Renal pelvis (tissue), 4 donors: ENCODE results near the gene ACSM2B. TPM values are rescaled to one million over a fixed set of nuclear protein-coding genes. Genes with fewer than 3 reads are reported as not detected.
"Not testable (repeated sequence)": the region's sequence is repeated elsewhere in the genome, so short reads cannot be mapped to it uniquely, and the experiment has no call there.

Source experiments
- DNase-seq: peaks from one replicate; pipeline ENCODE4 v3.0.0-alpha.2; 2013
- polyA plus RNA-seq, 3 donors: library from polyadenylated mRNA; unstranded; fragments of 120-200 nt; gene quantifications; one replicate each; pipeline ENCODE4 v1.2.1, GENCODE V29; 2013; ENCODE audit not compliant: insufficient read length in 3 of 3

Gene ACSM2B
- polyA plus RNA-seq, 3 donors: 62.8 to 79.7 (median 70.7) TPM

DNA sequence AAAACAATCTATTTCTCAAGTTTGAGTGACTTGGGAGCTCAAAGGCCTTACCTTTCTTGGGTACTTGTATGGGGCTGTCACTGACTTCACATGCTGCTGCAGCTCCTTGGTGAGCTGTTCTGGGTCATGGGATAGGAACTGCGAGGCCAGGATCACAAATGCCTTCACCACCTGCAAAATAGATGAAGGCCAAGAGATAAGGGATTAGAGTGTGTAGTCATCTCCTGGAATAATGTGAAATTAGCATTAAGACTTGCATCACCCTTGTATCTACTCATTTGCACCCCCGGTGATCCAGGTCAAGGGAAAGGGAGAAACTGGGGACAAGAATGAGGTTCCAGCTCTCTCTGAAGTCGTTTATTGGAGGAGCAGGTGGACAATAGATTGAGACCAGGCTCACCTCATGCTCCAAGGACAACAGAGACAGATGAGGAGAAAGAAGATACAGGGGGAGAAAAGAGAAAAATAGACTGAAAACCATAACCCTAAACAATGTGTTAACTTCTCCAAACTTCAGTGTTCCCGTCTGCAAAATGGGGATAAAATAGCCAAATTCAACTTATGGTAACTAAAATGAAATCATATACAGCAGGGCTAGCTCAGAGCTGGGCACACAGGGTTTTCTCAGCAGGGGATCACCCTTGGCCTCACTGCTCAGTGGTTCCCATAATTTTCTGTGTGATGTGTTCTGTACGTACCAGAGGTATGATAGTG is 35.4 kb downstream of the ACSM2B start:
- not testable (repeated sequence) for DNase-seq

DNA sequence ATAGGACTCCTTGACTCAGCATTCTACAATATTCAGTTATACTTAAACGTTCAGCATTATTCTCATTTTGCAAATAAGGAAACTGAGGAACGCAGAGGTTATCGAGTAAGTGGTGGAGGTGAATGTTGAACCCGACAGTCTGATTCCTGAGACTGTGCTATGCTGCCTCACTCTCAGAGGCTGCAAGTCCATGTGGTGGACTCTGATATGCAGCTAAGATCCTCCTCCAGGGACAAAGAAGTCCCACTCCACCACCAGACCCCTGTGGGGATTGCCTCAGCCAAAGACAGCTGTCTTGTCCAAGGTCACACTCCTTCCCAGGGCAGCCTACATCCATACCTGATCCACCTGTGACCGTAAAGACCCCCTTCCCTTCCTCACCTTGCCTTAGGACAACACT is 37.5 kb downstream of the ACSM2B start:
- DNase-seq: no peak

DNA sequence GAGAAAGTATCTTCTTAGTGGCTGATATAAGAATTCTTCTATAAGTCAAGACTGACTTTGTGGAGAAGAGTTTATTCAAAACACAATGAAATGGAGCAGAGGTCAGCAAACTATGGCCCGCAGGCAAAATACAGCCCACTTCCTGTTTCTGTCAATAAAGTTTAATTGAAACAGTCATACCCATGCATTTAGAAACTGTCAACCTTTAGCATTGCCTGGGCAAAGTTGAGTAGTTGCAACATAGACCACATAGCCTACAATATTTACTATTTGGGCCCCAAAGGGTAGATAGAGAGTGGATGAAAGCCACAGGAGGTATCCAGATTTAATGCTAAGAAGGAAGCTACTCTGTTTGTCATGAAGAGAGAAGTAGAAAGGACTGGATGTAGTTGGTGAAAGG is 38.0 kb downstream of the ACSM2B start:
- DNase-seq: no peak

DNA sequence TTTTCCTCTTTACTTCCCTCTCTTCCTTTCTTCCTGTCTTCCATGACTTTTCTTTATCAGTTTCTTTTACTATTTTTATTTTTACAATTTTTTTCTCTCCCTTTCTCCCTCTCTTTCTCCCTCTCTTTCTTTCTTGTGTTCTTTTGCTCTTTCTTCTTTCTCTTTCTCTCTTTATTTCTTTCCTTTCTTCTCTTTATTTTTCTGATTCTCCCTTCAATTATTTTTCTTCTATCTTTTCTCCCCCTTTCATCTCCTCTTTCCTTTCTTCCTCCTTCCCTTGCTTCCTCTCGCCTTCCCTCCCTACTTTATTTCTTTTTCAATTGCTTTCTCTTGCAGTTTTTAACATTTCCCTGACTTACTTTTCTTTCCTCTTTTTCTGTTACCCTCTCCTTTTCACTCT is 39.5 kb downstream of the ACSM2B start:
- not testable (repeated sequence) for DNase-seq

DNA sequence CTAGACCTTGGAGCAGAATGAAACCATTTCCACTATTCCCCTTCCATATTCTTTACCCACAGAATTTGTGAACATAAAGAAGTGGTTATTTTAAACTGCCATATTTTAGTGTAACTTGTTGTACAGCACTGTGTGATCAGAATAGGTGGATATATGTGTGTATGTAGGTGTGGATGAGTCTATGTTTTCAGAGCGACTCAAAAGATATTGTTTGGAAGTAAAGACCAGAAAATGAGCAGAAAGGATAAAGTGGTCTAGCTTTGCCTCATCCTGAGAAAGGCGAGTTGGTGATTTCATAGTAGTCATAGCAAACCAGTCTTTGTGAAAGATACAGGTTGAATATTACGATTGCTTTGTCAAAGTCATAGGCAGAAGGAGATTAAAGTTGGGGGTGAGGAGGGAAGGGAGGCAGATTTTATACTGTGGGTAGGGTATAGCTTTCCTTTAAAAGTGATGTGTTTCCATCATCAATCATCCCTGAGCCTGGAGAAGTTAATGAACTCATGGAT is 43.8 kb downstream of the ACSM2B start:
- DNase-seq: not testable (repeated sequence)

DNA sequence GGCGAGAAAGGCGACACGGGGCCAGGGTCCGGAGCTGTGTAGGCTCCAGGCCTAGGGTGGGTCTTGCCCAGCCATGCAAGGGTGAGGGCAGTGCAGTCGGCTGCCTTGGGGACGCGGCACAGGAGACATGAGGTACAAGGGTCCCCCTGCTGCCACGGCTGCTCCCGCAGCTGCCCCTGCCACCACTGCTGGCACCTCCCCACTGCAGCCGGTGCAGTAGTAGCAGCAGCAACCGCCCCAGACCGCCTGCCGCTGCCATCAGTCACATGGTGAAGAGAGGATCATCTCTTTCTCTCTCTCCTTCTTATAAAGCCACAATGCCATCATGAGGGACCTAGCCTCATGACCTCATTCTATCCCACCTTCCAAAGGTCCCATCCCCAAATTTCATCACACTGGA is 44.4 kb downstream of the ACSM2B start:
- DNase-seq: not testable (repeated sequence)

DNA sequence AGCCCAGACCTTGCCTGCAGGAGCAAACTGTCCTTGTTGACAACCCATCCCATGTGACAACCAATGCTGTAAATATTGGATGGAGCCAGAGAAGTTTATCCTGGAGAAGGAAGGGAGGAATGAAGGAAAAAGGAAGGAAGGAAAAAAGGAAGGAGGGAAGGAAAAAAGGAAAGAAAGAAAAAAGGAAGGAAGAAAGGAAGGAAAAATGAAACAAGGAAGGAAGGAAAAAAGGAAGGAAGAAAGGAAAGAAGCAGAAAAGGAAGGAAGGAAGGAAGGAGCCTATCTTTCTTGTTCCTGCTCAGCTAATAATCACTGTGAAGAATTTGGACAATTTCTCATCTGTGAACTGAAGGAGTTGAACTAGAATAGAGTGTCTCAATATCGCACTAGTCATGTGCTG is 56.1 kb downstream of the ACSM2B start:
- DNase-seq: no peak

DNA sequence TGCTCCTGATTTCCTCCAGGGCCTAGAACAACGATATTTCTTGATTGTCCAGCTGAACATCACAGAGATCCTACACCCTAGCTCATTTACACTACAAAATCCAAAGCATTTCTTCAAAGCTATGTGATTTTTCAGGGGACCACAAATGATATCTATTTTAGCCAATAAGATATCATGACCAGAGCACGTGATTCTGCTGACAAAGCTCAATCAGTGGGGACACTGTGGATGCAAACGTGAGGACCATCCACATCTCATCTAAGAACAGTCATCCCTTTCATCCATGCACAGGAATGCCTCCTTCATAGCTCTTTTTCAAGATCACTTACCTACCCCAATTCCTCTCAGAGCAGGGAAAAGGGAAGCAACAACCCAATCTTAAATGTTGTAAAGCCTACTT is 56.9 kb downstream of the ACSM2B start:
- DNase-seq: no peak

DNA sequence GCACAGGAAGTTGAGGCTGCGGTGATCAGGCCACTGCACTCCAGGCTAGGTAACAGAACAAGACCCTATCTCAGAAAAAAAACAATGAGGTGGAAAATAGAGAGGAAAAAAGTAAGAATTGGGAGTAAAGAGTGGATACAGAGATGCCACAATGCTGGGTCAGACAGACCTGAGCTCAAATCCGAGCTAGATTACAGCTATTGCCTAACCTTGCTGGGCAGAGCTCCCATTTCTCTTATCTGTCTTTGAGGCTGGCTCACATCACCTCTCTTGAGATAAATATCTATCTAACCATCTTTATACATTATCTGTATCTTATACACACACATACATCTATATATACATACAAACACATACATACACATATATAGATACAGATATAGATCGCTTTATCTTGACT is 59.0 kb downstream of the ACSM2B start:
- no peak for DNase-seq

DNA sequence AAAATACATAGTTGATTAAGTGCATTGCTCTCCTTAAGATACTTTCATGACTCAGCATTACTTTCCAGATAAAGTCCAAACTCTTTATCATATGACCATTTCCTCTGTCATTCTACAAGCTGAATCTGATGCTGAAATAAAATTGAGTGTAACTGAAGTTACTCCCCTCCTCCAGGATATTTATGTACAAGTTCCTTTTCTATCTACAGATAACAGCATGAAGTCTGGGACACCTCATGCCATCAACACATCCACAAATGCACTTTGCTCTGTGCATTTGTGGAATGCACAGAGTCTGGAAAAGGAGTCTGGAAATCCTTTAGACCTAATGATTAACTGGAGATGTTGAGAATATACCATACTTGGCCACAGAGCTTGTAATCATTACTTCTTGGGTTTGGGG is 60.5 kb downstream of the ACSM2B start:
- DNase-seq: no peak

DNA sequence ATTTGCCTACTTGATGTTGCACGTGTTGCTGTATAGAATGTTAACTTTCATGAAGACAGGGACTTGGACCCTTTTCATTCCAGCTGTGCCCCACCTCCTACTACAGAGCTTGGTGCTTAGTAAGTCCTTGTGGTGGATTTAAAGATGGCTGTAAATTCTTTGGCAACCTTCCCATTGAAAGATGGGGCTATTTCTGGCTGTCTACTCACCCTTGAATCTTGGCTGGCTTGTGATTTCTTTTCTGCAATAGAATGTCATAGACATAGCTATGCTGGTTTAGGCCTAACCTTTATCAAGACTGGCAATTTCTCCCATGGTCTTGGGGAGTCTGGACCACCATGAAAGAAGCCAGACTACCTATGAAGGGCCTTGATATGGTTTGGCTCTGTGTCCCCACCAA is 65.8 kb downstream of the ACSM2B start:
- DNase-seq: no peak

DNA sequence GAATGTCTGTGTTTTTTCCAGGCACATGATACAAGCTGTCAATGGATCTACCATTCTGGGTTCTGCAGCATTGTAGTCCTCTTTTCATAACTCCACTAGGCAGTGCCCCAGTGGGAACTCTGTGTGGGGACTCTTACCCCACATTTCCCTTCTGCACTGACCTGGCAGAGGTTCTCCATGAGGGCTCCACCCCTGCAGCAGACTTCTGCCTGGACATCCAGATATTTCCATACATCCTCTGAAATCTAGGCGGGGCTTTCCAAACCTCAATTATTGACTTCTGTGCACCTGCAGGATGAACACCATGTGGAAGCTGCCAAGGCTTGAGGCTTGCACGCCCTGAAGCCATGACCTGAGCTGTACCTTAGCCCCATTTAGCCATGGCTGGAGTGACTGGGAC is 68.9 kb downstream of the ACSM2B start:
- DNase-seq: no peak

DNA sequence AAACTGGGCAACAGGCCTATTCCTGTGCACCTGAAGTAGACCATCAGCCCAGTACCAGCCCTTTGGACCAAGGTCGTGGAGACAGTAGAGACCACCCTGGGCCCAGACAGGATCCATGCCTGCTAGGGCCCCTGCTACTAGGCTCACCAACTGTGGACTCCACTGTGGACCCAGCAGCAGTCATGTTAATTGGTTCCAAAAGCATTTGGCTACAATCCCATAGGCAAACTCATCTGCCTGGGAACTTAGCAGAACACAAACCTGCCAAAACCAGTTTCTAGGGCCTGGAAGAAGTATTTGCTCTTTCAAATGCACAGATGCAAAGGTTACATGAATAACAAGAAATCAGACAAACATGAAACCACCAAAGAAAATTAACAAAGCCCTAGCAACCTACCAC is 71.7 kb downstream of the ACSM2B start:
- DNase-seq: no peak

DNA sequence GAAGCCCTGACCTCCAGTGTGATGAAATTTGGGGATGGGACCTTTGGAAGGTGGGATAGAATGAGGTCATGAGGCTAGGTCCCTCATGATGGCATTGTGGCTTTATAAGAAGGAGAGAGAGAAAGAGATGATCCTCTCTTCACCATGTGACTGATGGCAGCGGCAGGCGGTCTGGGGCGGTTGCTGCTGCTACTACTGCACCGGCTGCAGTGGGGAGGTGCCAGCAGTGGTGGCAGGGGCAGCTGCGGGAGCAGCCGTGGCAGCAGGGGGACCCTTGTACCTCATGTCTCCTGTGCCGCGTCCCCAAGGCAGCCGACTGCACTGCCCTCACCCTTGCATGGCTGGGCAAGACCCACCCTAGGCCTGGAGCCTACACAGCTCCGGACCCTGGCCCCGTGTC is 84.7 kb downstream of the ACSM2B start:
- DNase-seq: not testable (repeated sequence)

DNA sequence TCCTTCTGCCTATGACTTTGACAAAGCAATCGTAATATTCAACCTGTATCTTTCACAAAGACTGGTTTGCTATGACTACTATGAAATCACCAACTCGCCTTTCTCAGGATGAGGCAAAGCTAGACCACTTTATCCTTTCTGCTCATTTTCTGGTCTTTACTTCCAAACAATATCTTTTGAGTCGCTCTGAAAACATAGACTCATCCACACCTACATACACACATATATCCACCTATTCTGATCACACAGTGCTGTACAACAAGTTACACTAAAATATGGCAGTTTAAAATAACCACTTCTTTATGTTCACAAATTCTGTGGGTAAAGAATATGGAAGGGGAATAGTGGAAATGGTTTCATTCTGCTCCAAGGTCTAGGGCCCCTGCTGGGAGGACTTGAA is 85.2 kb downstream of the ACSM2B start:
- not testable (repeated sequence) for DNase-seq

Other genes starting within 250 kb of the ACSM2B start
- gene GP2, start 248.9 kb downstream of the ACSM2B start, polyA plus RNA-seq: 1 to 10 TPM; 1.3 to 7.9 (median 6.7) TPM
- 100 to 1,000 TPM in 2 of 3 donors, 10 to 100 TPM in 1; 99.8 to 156 (median 152) TPM for gene UMOD, start 223.7 kb downstream of the ACSM2B start, polyA plus RNA-seq
- under 1 TPM in 2 of 3 donors, not detected in 1; 0.11 to 0.19 TPM for gene PDILT, start 171.6 kb downstream of the ACSM2B start, polyA plus RNA-seq
- 1 to 10 TPM; 4.9 to 6.4 (median 5.2) TPM for gene ACSM5, start 166.8 kb downstream of the ACSM2B start, polyA plus RNA-seq
- 100 to 1,000 TPM in 1 of 3 donors, 10 to 100 TPM in 2; 62.8 to 102 (median 99.4) TPM for gene ACSM2A, start 124.8 kb downstream of the ACSM2B start, polyA plus RNA-seq
- 1 to 10 TPM; 1.7 to 3.5 (median 2.0) TPM for gene ACSM1, start 121.3 kb upstream of the ACSM2B start, polyA plus RNA-seq
- 10 to 100 TPM; 71.4 to 75.1 (median 72.0) TPM for gene THUMPD1, start 165.5 kb upstream of the ACSM2B start, polyA plus RNA-seq
- gene ACSM3, start 187.6 kb upstream of the ACSM2B start, polyA plus RNA-seq: 100 to 1,000 TPM; 102 to 118 (median 105) TPM
- 10 to 100 TPM; 29.0 to 37.3 (median 34.2) TPM for gene ERI2, start 230.1 kb upstream of the ACSM2B start, polyA plus RNA-seq
- gene REXO5, start 230.2 kb upstream of the ACSM2B start, polyA plus RNA-seq: 1 to 10 TPM; 5.3 to 8.5 (median 5.5) TPM